Liver (tissue), 9 donors: Measurements from ENCODE around the gene UNKL. TPM values are rescaled to one million over a fixed set of nuclear protein-coding genes. Genes with fewer than 3 reads are reported as not detected.

Source experiments
- DNase-seq: peaks from one replicate; pipeline ENCODE4 v3.0.0-alpha.2; 2017; ENCODE audit warnings: low spot score
- H3K27ac ChIP-seq, 2 donors: one replicate each; pipeline ENCODE4 v1.7.0; 2013; ENCODE audit warnings: inconsistent platforms in 2 of 2, low read length in 2 of 2, control low read depth in 1 of 2, low read depth in 1 of 2, mild to moderate bottlenecking in 1 of 2
- H3K27me3 ChIP-seq, 4 donors: one replicate each; pipeline versions ENCODE4 v1.6.1 to v1.7.0; 2013; ENCODE audit warnings: low read length in 3 of 4, inconsistent platforms in 1 of 4, mild to moderate bottlenecking in 1 of 4, moderate library complexity in 1 of 4; ENCODE audit not compliant: control insufficient read depth in 4 of 4, insufficient read depth in 4 of 4
- H3K36me3 ChIP-seq, 4 donors: one replicate each; pipeline versions ENCODE4 v1.6.1 to v1.7.0; 2013; ENCODE audit warnings: low read length in 3 of 4, mild to moderate bottlenecking in 3 of 4, low read depth in 1 of 4, moderate library complexity in 1 of 4; ENCODE audit not compliant: control insufficient read depth in 4 of 4, insufficient read depth in 3 of 4
- H3K4me1 ChIP-seq, 4 donors: one replicate each; pipeline versions ENCODE4 v1.6.1 to v1.7.0; 2013; ENCODE audit warnings: low read length in 3 of 4, mild to moderate bottlenecking in 3 of 4, moderate library complexity in 1 of 4; ENCODE audit not compliant: control insufficient read depth in 4 of 4, insufficient read depth in 4 of 4
- H3K4me3 ChIP-seq, 3 donors: one replicate each; pipeline versions ENCODE4 v1.6.1 to v1.7.0; 2013; ENCODE audit warnings: low read length in 3 of 3, control low read depth in 1 of 3, low read depth in 1 of 3, mild to moderate bottlenecking in 1 of 3
- H3K9ac ChIP-seq, 2 donors: one replicate each; pipeline ENCODE4 v1.7.0; 2013; ENCODE audit warnings: low read length in 2 of 2, mild to moderate bottlenecking in 2 of 2, moderate library complexity in 2 of 2, control low read depth in 1 of 2, low read depth in 1 of 2
- H3K9me3 ChIP-seq, 4 donors: one replicate each; pipeline versions ENCODE4 v1.6.1 to v1.7.0; 2013; ENCODE audit warnings: low read length in 3 of 4; ENCODE audit not compliant: control insufficient read depth in 4 of 4
- ATF3 ChIP-seq: IDR thresholded peaks from 2 replicates; pipeline ENCODE4 v1.6.1; 2016; ENCODE audit warnings: antibody characterized with exemption
- EGR1 ChIP-seq, 2 donors: IDR thresholded peaks; 2 replicates each; pipeline ENCODE4 v1.6.1; 2016 to 2018; ENCODE audit warnings: antibody characterized with exemption in 2 of 2, low read depth in 2 of 2
- FOXA1 ChIP-seq: IDR thresholded peaks from 2 replicates; pipeline ENCODE4 v1.6.1; 2016; ENCODE audit warnings: antibody characterized with exemption
- FOXA2 ChIP-seq: IDR thresholded peaks from 2 replicates; pipeline ENCODE4 v1.6.1; 2016; ENCODE audit warnings: antibody characterized with exemption
- JUND ChIP-seq, 2 donors: IDR thresholded peaks; 2 replicates each; pipeline ENCODE4 v1.6.1; 2016; ENCODE audit warnings: antibody characterized with exemption in 2 of 2
- MAX ChIP-seq: IDR thresholded peaks from 2 replicates; pipeline ENCODE4 v1.6.1; 2016; ENCODE audit warnings: antibody characterized with exemption
- NR2F2 ChIP-seq: IDR thresholded peaks from 2 replicates; pipeline ENCODE4 v1.6.1; 2016; ENCODE audit warnings: antibody characterized with exemption
- REST ChIP-seq: IDR thresholded peaks from 2 replicates; pipeline ENCODE4 v1.6.1; 2016; ENCODE audit warnings: antibody characterized with exemption, mild to moderate bottlenecking
- TAF1 ChIP-seq: conservative IDR thresholded peaks from 2 replicates; pipeline ENCODE4 v1.6.1; 2016; ENCODE audit warnings: antibody characterized with exemption, mild to moderate bottlenecking
- YY1 ChIP-seq: IDR thresholded peaks from 2 replicates; pipeline ENCODE4 v1.6.1; 2016; ENCODE audit warnings: antibody characterized with exemption, mild to moderate bottlenecking
- ZBTB33 ChIP-seq: IDR thresholded peaks from 2 replicates; pipeline ENCODE4 v1.6.1; 2016; ENCODE audit warnings: antibody characterized with exemption
- WGBS: extraction: QIAGEN DNeasy Blood & Tissue Kit; methylation state at CpG from one replicate; pipeline ENCODE4 v1.1.7; 2013; 5-methylcytosine and 5-hydroxymethylcytosine counted together
- polyA plus RNA-seq, 2 donors: library from polyadenylated mRNA; stranded (reverse) in 1 of 2; unstranded in 1 of 2; fragments of 200-250 nt in 1 of 2; fragments of >200 nt in 1 of 2; fragmentation: Nextera tagmentation in 1 of 2; extraction: Ambion mirVana in 1 of 2; gene quantifications; one replicate each; pipeline versions ENCODE4 v1.2.1 to v1.2.3, GENCODE V29; 2013 to 2015
- total RNA-seq, 2 donors: library from RNA; depleted of rRNA; stranded (reverse); fragments of >200 nt; gene quantifications; one replicate each; pipeline ENCODE4 v1.2.3, GENCODE V29; 2014
- donor health status: healthy.
- donor health status: healthy.
- donor health status: healthy.
- donor health status: healthy.
- donor health status: healthy.

UNKL gene
- total and polyA plus RNA-seq, 4 donors = 3.5 to 14.7 (median 6.6) TPM

GRCh38 chr16:1403036-1403435, 11.5 kb downstream of the UNKL start:
- H3K36me3 ChIP-seq = peaks cover 7 to 49% (median 12%) of the 10 kb centered on the region in 4 donors
- no peak for DNase-seq
- no peaks in the 10 kb centered on the region for H3K9me3 ChIP-seq
- H3K9ac ChIP-seq = no peak overlapping the region
- no peak overlapping the region for H3K4me3 ChIP-seq
- WGBS = 95% methylated on average over 22 of the region's 22 CpGs
- H3K4me1 ChIP-seq = peaks cover 0 to 5% (median 1%) of the 10 kb centered on the region in 4 donors
- H3K27me3 ChIP-seq = no peaks in the 10 kb centered on the region
- no peak overlapping the region for H3K27ac ChIP-seq
- no peak for TF ChIP-seq JUND (IDR thresholded peaks at IDR 0.05)
- no peak for TF ChIP-seq NR2F2
- no peak for TF ChIP-seq REST
- TF ChIP-seq ATF3 = no peak
- TF ChIP-seq YY1 = no peak

GRCh38 chr16:1401758-1402154, 12.7 kb downstream of the UNKL start:
- Histone ChIP-seq H3K27me3 (no peaks in the 10 kb centered on the region), H3K36me3 (peaks cover 7 to 52% (median 12%) of the 10 kb centered on the region in 4 donors), H3K4me1 (no peaks in the 10 kb centered on the region), H3K4me3 (no peak overlapping the region), H3K9ac (no peak overlapping the region), H3K9me3 (no peaks in the 10 kb centered on the region), H3K27ac (no peak overlapping the region)
- TF ChIP-seq FOXA2 = no peak
- no peak for TF ChIP-seq REST
- TF ChIP-seq MAX = no peak
- TF ChIP-seq NR2F2 = no peak
- no peak for TF ChIP-seq TAF1
- TF ChIP-seq YY1 = no peak
- no peak for TF ChIP-seq EGR1 (IDR thresholded peaks at IDR 0.05; ENCODE audit: low read depth in 2 of 2)
- no peak for TF ChIP-seq FOXA1
- TF ChIP-seq ATF3 = no peak
- no peak for TF ChIP-seq ZBTB33
- 92% methylated on average over 13 of the region's 13 CpGs for WGBS
- DNase-seq = no peak
